T-helper 17 cell (primary cell): Measurements from ENCODE around the gene SIX3. TPM values are rescaled to one million over a fixed set of nuclear protein-coding genes. Genes with fewer than 3 reads are reported as not detected.

Experiments
- ATAC-seq: fragments of 150-1000 bp; cut with Tn5 transposase; 2 replicates; pipeline ENCODE4 v1.10.0; 2021; ENCODE audit warnings: mild to moderate bottlenecking, moderate library complexity
- DNase-seq, 3 donors: peaks; one replicate each; pipeline versions ENCODE4 v3.0.0 to v3.0.0-alpha.2; 2020 to 2021
- H3K9me3 ChIP-seq: one replicate; pipeline ENCODE4 v1.7.0; 2013; ENCODE audit warnings: low read length, mild to moderate bottlenecking; ENCODE audit not compliant: control insufficient read depth, poor library complexity, severe bottlenecking
- H3K27ac Mint-ChIP-seq: one replicate; pipeline ENCODE4 v1.8.0; 2022; ENCODE audit warnings: mild to moderate bottlenecking, moderate library complexity, mixed read lengths
- H3K27me3 Mint-ChIP-seq: one replicate; pipeline ENCODE4 v1.8.0; 2022; ENCODE audit warnings: mixed read lengths
- H3K36me3 Mint-ChIP-seq: one replicate; pipeline ENCODE4 v1.8.0; 2022; ENCODE audit warnings: low read depth, mixed read lengths
- H3K4me1 Mint-ChIP-seq: one replicate; pipeline ENCODE4 v1.8.0; 2022; ENCODE audit warnings: mild to moderate bottlenecking, mixed read lengths
- H3K4me3 Mint-ChIP-seq: one replicate; pipeline ENCODE4 v1.8.0; 2022; ENCODE audit warnings: mild to moderate bottlenecking, moderate library complexity, mixed read lengths
- total RNA-seq, 4 donors: library from RNA in 2 of 4; stranded (reverse) in 2 of 4; gene quantifications; one replicate each; pipeline ENCODE4 v1.2.3 and lab custom pipeline; 2022 to 2026

SIX3 gene
- total RNA-seq, 2 donors from 2014 or later = not detected

GRCh38 chr2:44980751-44981713, 39.5 kb downstream of the SIX3 start:
- H3K4me1 Mint-ChIP-seq = peaks cover 7% of the 10 kb centered on the region
- peaks cover 53% of the 10 kb centered on the region for H3K27me3 Mint-ChIP-seq
- DNase-seq (no peak), ATAC-seq (no peak)
- H3K9me3 ChIP-seq = no peaks in the 10 kb centered on the region
- H3K4me3 Mint-ChIP-seq = no peak overlapping the region
- no peak overlapping the region for H3K27ac Mint-ChIP-seq
- peaks cover 6% of the 10 kb centered on the region for H3K36me3 Mint-ChIP-seq

- peaks cover 6% of the 10 kb centered on the region for H3K36me3 Mint-ChIP-seq
- no peak overlapping the region for H3K27ac Mint-ChIP-seq
- no peaks in the 10 kb centered on the region for H3K9me3 ChIP-seq
- H3K27me3 Mint-ChIP-seq = peaks cover 55% of the 10 kb centered on the region
- H3K4me3 Mint-ChIP-seq = no peak overlapping the region
- ATAC-seq (peak; percentile 49), DNase-seq (peak in 2 of 3 donors; percentile 43 to 51)
- H3K4me1 Mint-ChIP-seq = peaks cover 7% of the 10 kb centered on the region
Observed at GRCh38 chr2:44981714-44982108, 40.2 kb downstream of the SIX3 start.

- Mint-ChIP-seq H3K36me3 (no peaks in the 10 kb centered on the region), H3K4me3 (no peak overlapping the region), H3K4me1 (peaks cover 4% of the 10 kb centered on the region), H3K27me3 (peaks cover 41% of the 10 kb centered on the region), H3K27ac (no peak overlapping the region)
- ATAC-seq (no peak), DNase-seq (no peak)
- H3K9me3 ChIP-seq = peaks cover 2% of the 10 kb centered on the region
Observed at GRCh38 chr2:44983836-44984604, 42.5 kb downstream of the SIX3 start.

GRCh38 chr2:44989176-44989575, 47.7 kb downstream of the SIX3 start:
- Mint-ChIP-seq H3K27me3 (peaks cover 36% of the 10 kb centered on the region), H3K36me3 (no peaks in the 10 kb centered on the region), H3K27ac (no peak overlapping the region), H3K4me1 (no peaks in the 10 kb centered on the region), H3K4me3 (no peak overlapping the region)
- ATAC-seq (no peak), DNase-seq (no peak)
- H3K9me3 ChIP-seq = peaks cover 5% of the 10 kb centered on the region

GRCh38 chr2:44994377-44994776, 52.9 kb downstream of the SIX3 start:
- DNase-seq = no peak
- no peak overlapping the region for H3K4me3 Mint-ChIP-seq
- H3K27me3 Mint-ChIP-seq = peaks cover 71% of the 10 kb centered on the region

More at GRCh38 chr2:44994377-44994776, 52.9 kb downstream of the SIX3 start:
- Mint-ChIP-seq H3K4me1 (no peaks in the 10 kb centered on the region), H3K27ac (no peak overlapping the region), H3K36me3 (no peaks in the 10 kb centered on the region)
- no peak for ATAC-seq
- H3K9me3 ChIP-seq = peaks cover 3% of the 10 kb centered on the region

Other genes with a start within 250 kb of the SIX3 start
- not detected for gene SIX2, start 67.8 kb downstream of the SIX3 start, total RNA-seq